SKM-1 treated with dmso at 0.1 percent for 144 hours (cell line): ENCODE results near the gene BDNF.

Experiments used
- DNase-seq: peaks from one replicate; lab custom pipeline; 2025; ENCODE audit not compliant: unreplicated experiment; lab: John Stamatoyannopoulos, UW

The BDNF gene

DNA sequence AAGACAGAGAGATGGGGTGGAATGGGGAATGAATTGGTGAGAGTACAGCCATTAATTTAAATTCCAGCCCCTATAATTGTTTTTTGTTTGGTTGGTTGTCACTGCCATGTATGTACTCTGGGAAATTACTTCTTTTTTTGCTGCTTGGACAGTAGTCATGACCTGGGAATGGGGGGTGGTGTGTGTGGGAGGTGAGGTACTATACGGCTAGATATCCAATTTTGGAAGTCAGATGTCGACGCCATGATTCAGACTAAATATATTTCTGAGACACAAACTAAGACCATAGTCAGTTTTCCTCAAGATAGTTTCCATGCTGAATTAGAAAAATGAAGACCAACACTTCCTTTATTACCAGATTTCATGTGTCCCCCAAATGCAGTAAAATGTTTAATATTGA, 7.4 kb upstream of the BDNF start:
- DNase-seq: no peak

DNA sequence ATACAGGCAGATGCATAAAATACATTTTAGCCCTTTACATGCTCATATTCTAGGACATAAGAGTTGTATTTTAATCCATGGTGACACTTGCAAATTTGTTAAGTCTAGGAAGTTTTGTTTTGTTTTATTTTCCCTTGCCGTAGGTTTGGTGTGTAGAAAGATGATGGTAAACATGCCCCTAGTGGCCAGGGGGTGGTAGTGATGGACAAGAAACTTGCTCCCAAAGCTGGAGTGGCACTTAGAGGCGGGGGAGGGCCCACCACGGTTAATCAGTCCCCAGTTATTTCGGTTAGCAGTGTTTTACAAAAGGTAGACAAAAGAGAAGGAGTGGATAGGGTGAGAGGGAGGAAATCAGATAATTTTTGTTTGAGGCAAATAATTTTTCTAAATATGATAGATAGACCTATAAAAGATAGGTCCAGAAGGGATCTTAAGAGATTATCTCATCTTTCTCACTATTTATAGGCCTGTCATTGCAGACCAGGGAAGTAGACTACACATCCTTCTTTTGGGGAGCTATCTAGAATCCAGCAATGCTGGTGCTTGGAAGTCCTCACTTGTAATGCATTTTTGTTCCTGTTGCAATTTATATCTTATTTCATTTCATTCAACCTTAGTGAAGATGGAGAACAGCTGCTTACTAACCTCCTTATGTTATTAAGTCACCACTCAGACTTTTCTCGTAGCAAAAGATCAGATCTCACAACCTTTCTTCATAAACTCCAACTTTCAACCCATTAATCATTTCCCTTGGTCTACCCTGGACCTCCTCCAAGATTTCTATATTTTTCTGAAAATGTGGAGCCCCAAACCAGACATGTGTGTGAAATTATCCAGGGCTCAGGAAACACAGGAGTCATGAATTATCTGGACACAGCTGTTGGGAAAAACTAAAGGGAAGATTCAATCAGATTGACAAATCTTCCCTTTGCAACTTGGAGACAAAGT, 5.9 kb upstream of the BDNF start:
- no peak for DNase-seq

DNA sequence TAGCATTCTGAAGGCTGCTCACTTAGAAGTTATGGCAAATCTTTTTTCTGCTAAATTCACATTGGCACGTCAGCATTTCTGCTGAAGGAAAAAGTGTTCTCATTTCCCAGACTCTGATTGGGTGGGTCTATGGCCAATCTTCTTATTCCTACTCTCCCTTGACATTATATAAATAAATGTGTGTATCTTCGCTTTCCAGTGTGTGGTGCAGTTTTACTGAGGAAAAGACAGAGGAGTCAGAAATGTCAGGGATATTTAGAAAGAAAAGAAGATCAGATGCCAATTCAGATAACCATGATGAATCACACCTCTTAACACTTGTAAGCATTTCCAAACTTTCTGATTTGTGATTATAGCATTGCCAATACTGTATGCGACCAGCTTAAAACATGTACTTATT, 3.2 kb upstream of the BDNF start:
- no peak for DNase-seq

DNA sequence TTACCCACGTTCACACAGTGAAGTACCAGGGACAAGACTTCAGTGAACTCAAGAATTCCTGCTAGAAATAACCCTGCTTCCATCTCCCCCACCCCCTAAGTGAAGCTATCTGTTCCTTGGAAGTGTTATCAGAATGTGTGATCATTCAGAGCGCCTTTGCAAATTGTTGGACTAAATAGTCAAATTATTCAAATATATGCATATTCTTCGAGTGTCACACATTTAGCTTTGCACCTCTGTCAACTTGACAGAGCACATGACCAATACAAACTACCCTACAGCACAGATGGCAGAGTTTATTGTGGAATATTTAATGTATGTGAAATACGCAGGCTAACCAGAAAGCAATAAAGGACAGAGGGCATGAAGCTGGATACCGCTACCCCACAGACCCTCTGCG, 2.6 kb upstream of the BDNF start:
- no peak for DNase-seq

GRCh38 chr11:27701355-27702105, 1.3 kb upstream of the BDNF start:
- DNase-seq: peak; percentile 18

- DNase-seq: no peak
Observed at GRCh38 chr11:27699926-27700350, 317 bp downstream of the BDNF start.

DNA sequence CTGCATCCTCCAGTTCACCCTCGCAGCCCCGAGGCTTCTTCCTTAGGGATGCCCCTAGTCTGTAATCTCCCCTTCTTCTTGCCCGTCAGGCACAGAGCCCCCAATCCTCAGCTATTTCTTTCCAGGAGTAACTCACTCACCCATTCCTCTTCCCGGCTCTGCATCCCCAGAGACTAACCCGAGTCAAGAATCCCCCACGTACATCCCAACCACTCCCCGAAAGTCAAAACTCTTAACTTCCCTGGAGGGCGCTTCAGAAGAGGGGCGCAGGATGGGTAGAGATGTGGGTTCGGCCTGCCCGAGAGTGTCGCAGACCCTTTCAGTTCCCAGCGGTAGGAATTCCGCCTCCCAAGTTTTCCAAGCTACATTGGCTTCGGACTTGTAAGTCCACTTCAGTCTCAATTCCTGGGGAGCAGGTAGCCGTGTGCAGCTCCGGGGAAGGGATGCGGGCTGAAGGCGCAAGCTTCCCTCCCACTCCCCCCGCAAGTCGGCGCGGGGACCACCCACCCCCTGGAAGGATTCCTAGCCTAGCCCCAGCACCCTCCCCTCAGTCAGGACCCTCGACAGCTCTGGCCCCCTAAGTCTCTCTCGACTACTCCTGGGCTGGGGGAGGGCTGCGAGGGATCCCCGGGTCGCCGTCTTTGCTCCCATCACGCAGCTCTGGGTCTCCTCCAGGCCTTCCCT, 871 bp downstream of the BDNF start:
- no peak for DNase-seq

GRCh38 chr11:27698872-27699241, 1.4 kb downstream of the BDNF start:
- peak; percentile 65 for DNase-seq

DNA sequence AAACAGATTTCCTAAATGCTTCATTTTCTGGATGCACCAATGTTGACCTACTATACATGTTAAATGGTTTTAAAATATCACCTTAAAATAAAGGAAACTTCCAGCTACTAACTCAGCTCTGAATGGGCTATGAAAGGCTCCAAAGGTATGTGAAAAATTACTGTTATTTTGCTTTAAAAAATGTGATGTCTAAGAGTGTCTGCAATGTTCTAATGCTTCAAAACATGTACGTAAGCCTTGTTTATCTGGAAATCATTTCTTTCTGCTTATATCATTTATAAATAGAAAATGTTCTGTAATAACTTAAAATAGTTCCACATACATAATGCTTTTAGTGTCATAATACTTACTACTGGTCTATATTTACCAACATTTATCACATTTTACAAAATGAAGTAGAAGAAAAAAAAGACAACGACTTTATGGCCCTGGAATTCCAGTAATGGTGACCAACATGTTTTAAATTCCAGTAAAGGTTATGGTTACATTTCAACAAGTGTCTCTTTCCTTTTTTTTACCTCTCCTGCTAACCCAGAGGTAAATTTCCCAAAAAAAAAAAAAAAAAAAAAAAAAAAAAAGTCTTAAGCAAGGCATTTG, 2.5 kb downstream of the BDNF start:
- no peak for DNase-seq

- DNase-seq: no peak
Observed at GRCh38 chr11:27696961-27697360, 3.3 kb downstream of the BDNF start.

DNA sequence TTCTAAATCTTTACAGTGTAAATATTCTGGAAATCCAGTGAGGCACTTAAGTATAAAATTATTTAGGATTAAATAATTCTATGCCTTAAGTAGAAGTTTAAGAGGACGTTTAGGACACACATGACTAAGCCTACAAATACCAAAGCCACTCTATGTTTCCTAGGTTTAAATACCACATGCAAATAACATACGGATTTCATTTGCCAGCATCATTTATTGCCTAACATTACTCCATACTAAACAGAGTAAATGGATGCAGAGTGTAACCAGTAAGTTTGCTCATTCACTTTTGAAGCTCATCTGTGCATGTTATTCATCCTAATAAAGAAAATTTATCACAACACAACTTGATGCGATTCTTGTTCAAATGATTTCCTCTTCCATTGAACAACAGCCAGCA, 4.1 kb downstream of the BDNF start:
- DNase-seq: no peak

GRCh38 chr11:27694992-27695391, 5.3 kb downstream of the BDNF start:
- no peak for DNase-seq

DNA sequence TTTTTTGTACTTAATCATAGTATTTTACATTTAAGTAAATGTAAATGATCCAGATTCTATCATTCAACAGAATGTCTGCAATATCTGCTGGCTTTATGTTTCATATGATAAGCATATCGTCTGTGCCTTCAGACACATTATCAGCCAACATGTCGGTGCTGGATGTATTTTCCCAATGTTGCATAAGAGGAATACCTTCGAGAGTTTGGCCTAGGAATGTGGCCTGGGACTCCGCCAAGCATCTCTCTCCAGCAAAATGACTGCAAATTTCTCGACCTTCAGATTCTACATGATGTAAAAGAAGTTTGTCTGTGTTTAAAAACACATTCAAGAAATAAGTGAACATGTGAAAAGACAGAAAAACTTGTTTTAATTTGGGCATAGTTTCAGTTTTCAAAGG, 6.9 kb downstream of the BDNF start:
- no peak for DNase-seq

- no peak for DNase-seq
Observed at GRCh38 chr11:27692781-27693180, 7.5 kb downstream of the BDNF start.

- no peak for DNase-seq
Observed at GRCh38 chr11:27688076-27688475, 12.2 kb downstream of the BDNF start.

- DNase-seq: no peak
Observed at GRCh38 chr11:27681664-27682063, 18.6 kb downstream of the BDNF start.

GRCh38 chr11:27679136-27680015, 20.9 kb downstream of the BDNF start:
- no peak for DNase-seq

DNA sequence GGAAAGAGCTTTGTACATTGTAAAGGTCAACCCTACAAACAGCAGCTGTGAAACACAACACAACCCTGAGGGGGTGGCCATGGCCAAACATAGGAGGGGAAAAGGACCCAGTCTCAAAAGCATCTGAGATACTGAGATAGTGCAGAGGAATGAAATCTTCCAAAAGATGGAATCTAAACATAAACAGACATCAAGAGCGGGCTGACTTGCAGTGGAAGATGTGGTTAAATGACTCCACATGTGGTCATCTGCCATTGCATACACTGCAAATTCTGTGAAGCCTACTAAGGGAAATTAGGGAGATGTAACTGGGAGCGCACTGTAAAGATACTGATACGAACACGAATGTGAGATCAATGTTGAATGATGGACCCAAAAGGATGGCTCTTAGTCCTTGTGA, 22.0 kb downstream of the BDNF start:
- no peak for DNase-seq

DNA sequence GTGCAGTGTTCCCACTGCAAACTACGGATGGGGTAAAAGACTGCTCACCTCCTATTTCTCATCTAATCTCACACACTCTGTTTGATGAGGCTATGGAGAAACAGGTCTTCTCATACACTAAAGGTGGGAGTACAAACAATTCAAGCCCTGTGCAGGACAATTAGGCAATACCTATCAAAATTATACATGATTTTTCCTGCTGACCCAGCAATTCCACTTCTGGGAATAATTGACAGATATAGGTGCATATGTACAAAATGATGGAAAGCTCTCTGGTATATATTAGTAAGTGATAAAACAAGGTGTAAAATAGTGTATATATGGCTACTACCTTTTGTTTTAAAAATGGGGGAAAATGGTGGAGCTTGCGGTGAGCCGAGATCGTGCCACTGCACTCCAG, 23.1 kb downstream of the BDNF start:
- no peak for DNase-seq

GRCh38 chr11:27673979-27674663, 26.1 kb downstream of the BDNF start:
- no peak for DNase-seq
